Activated effector memory CD4-positive, alpha-beta T cell treated with Interleukin-2 at 50 U/mL for 16 hours (primary cell): Measurements from ENCODE around the gene MARCHF11.

Source experiments
- DNase-seq: peaks from one replicate; pipeline ENCODE4 v3.0.0-alpha.2; 2020

MARCHF11 gene

DNA sequence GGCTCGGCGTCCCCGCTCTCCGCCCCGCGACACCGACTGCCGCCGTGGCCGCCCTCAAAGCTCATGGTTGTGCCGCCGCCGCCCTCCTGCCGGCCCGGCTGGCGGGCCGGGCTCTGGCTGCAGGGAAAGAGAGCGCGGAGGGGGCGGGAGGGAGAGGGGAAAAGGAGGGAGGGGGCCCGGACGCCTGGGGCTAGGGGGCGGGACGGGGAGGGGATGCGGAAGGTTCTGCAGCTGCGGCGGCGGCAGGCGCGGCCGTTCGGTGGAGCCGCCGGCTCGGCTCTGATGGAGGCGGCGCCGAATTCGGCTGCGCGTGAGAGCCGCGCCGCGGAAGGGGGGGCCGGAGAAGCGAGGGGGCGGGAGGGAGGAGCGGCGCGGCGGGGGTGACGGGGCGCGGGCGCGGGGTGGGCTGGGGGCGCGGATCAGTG lies at the start of gene MARCHF11:
MARCHF11 (minus strand) TSS at position 281 of the 425 bp plus-strand sequence; CDS start at position 65, 216 bp downstream.
- DNase-seq: no peak

- DNase-seq: no peak
These were observed 46.3 kb upstream of the MARCHF11 start for GRCh38 chr5:16225927-16226326.

- DNase-seq: no peak
These were observed 12.7 kb upstream of the MARCHF11 start for GRCh38 chr5:16192311-16192710.

GRCh38 chr5:16180789-16181082 lies 1.1 kb upstream of the MARCHF11 start:
- DNase-seq: no peak

GRCh38 chr5:16179936-16180788 lies 571 bp upstream of the MARCHF11 start:
- no peak for DNase-seq

GRCh38 chr5:16178745-16179372 lies 732 bp downstream of the MARCHF11 start:
- no peak for DNase-seq

DNA sequence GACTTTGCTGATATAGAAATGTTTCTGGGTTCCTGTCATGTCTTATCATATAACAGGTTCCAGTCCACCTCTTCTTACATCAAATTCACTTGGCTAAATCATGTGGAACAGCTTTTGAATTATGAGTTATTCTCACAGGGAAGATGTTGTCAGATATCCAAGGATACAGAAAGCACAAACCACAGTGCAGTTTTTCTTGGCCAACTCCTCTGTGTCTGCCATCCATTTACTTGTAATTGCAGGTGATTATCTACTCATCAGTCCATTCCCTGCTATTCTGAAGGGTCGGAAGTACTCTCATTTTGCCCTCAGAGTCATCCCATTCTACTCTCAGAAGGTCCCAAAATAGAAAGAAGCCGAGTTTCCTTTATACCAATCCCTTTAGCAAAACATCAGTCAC lies 10.0 kb downstream of the MARCHF11 start:
- no peak for DNase-seq

DNA sequence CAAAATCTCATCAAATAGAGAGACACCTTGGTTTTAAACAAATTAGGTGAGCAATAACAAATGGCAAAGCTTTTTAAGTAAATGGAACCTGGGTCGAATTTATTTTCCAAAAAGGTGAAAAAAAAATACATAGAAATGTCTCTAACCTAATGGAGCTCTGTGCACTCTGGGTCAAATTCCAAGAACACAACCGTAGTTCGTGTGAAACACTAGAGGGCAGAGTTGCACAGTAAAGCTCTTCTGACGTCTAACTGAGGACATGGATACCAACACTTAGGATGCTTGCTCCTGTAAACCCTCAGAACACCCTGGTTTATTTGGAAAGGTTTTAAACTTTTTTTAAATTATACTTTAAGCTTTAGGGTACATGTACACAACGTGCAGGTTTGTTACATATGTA lies 18.9 kb downstream of the MARCHF11 start:
- no peak for DNase-seq

- no peak for DNase-seq
These were observed 20.0 kb downstream of the MARCHF11 start for GRCh38 chr5:16159636-16160035.

DNA sequence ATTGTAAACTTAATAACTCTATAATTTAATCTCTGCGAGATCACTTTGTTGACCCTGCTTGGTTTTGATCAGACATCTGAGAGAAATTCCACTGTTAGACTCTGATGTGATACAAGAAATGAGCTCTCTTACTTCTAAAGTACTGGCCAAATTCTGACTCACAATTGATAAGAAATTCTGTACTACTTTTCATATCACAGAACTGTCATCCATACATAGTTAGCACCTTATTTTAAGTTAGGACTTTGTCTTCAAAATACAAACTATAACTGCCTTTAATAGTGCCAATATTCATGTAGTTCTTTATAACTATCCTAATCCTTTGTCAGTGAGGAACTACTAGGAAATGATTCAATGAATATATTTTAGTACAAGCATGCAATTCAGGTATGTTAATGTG lies 23.4 kb downstream of the MARCHF11 start:
- no peak for DNase-seq

DNA sequence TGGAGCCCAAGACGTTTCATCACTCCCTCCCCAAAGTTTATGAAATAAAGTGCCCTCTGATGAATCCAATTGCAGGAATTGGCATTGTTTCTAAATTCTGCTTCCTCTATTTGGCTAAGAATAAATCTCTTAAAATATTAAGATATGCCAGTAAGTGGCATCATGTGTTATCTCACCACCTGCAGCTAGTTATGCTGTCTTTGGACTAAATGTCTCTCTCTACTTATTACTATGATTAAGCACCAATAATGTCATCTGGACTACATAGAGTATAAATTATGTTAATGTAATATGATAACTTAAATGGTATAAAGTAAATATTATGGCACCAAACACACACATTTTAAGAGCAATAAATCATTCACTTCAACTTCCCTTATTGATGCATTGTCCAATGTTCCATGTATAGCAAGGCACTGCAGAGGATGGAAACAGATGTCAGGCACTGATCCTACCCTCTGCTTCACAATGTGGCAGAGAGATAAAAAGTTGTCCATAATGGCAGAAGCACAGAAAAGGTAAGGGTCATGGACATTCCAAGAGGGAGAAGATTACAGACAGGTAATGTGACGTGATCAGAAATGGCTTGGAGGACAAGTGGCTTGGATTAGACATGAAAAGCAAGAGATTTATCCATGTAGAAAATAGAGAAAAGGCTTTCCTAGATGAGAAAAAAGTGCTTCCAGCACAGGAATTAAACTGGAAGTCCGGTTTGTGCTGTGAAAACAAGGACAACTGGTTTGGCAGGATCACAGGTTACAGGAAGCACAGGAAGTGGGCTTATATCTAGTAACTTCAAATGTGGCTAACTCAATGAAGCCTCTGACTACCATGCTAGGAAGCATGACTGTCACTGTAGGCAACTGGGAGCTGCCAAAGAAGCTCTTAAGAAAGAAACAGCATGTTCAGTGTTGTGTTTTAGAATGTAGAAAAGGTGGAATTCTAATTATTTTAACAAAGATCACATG lies 26.7 kb downstream of the MARCHF11 start:
- no peak for DNase-seq

GRCh38 chr5:16149621-16150020 lies 30.0 kb downstream of the MARCHF11 start:
- DNase-seq: no peak

DNA sequence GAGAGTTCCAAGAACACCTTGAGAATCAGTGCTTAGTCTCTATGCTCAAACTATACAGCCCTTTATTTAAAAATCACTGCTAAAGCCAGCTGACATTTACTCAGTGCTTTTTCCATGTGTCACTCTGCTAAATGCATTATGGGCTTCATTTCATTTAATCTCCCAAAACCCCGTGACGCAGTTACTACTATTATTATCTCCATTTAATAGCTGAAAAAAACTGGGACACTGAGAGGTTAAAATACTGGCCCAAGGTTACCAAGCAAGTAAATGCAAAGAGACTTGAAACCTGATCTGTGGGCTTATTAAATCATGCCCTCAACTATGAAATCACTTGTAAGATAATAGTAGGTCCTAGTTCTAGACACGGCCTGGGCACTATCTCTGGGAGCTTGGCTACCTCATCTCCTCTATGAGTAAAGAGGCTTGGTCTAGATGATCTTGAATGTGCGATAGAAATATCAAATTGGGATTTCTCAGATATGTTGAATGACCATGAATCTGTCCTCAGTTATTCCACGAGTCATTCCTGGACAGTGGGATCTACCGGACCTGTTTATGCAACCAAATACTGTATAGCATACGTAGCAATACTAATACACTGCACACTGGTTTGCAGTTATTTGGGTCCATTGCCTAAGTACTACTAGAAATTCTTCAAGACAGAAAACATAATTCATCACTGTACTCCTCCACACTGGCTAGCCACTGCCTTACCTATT lies 32.3 kb downstream of the MARCHF11 start:
- no peak for DNase-seq

- no peak for DNase-seq
These were observed 35.2 kb downstream of the MARCHF11 start for GRCh38 chr5:16144416-16144815.

DNA sequence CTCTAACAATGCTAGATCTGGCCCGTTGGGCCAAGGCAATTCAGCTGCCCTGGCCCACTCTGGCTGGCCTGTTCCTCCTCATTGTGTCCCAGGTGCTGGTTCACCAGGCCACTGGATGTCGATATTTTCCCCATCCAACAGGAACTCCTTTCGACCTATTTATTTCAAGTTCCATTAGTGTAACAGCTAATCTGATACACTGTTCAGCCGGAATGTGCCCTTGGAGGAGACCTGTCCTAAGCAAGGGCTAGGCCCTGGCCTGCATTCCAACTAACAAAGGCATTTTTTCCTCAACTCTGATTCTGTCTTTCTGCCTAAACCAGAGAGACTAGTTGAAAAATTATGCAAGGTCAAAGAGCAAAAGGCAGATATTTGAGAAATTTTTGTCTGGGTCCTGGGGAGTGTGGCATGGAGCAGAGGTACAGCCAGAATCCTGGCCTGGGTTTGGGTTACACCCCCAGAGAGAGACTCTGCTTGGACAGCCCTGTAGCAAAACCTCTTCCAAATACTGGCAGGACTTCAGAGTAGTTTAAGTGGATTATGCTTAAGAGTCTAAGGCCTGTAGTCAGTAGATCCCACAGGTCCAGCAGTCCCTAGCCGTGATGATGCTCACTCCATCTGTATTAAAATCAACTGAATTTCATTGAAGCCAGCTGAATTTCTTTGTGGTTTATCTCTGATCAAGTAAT lies 36.1 kb downstream of the MARCHF11 start:
- no peak for DNase-seq

GRCh38 chr5:16140944-16141343 lies 38.6 kb downstream of the MARCHF11 start:
- DNase-seq: no peak

GRCh38 chr5:16140417-16140816 lies 39.2 kb downstream of the MARCHF11 start:
- DNase-seq: no peak

DNA sequence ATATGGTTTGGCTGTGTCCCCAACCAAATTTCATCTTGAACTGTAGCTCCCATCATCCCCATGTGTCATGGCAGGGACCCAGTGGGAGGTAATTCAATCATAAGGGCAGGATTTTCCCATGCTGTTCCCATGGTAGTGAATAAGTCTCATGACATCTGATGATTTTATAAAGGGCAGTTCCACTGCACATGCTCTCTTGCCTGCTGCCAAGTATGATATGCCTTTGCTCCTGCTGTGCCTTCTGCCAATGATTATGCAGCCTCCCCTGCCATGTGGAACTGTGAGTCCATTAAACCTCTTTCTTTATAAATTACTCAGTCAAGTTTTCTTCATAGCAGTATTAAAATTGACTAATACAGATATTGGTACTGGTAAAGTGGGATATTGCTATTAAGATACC lies 42.4 kb downstream of the MARCHF11 start:
- no peak for DNase-seq

DNA sequence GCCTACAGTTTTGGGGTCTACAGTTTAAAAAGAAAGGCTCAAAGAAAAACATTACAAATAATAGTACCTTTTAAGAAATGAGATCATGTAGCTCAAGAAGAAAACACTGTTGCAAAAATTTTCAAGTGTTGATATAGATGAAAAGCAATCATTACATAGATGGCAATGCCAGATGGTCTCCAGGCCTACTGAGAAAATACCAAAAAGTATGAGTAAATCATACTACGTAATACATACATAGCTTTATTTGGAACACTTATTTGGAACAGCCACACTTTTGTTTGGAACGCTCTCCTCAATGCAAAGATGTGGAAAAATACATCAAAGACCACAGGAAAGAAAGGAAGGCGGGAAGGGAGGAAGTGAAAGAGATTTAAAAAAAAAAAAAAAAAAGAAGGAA lies 44.1 kb downstream of the MARCHF11 start:
- DNase-seq: no peak

GRCh38 chr5:16135003-16135402 lies 44.6 kb downstream of the MARCHF11 start:
- DNase-seq: no peak

DNA sequence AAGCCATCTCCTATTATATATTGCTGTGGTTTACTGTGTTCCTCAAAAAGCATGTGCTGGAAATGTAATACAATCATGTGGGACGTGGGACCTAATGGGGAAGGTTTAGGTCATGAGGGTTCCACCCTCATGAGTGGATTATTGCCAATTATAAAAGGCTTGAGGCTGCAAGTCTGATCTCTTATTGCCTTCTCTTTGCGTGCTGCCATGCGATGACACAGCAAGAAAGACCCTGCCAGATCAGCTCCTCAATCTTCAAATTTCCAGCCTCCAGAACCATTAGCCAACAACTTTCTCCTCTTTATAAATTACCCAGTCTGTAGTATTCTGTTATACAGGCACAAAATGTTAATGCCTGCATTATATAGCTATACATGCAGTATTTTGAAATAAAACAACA lies 45.4 kb downstream of the MARCHF11 start:
- DNase-seq: no peak

DNA sequence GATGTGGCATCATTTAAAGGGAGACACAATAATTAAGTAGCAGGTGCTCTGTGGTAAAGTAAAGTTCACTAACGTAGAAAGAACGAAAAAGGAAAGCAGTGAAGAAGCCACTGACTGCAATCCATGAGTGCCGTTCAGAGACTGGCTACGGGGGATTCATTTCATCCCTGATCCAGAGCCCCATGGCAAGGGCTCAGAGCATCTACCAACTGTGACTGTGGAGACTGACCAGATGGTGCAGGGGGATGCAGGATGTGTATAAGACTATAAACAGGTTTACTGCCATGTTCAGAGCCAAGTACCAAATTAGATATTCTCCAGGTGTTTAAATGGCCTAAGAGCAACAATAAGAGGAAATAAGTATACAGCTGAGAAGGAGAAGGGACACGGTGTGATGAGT lies 47.7 kb downstream of the MARCHF11 start:
- DNase-seq: no peak
